Nephron (organoid): Measurements from ENCODE around the gene CCDC175.

Source experiments
- H3K27ac Mint-ChIP-seq, 3 experiments: 2 replicates each; pipeline ENCODE4 v1.8.0; 2020; ENCODE audit warnings: mixed read lengths in 3 of 3, mild to moderate bottlenecking in 2 of 3, moderate library complexity in 1 of 3
- H3K27me3 Mint-ChIP-seq: 2 replicates; pipeline ENCODE4 v1.8.0; 2021; ENCODE audit warnings: low read depth, mild to moderate bottlenecking, moderate library complexity, mixed read lengths
- H3K36me3 Mint-ChIP-seq: 2 replicates; pipeline ENCODE4 v1.8.0; 2020; ENCODE audit warnings: low read depth, mixed read lengths
- H3K4me1 Mint-ChIP-seq: 2 replicates; pipeline ENCODE4 v1.8.0; 2020; ENCODE audit warnings: mixed read lengths
- H3K4me3 Mint-ChIP-seq, 3 experiments: 2 replicates each; pipeline ENCODE4 v1.8.0; 2020; ENCODE audit warnings: mild to moderate bottlenecking in 3 of 3, mixed read lengths in 3 of 3, moderate library complexity in 2 of 3
- H3K9me3 Mint-ChIP-seq: 2 replicates; pipeline ENCODE4 v1.8.0; 2020; ENCODE audit warnings: mixed read lengths
- TF ChIP-seq, protein P1 (sequence below), 3 experiments: fragments of 200-600 bp; sonication (generic); IDR thresholded peaks; one replicate each; pipeline ENCODE4 v1.5.0; 2021; ENCODE audit warnings: antibody characterized with exemption in 3 of 3; ENCODE audit not compliant: unreplicated experiment in 3 of 3

The CCDC175 gene

DNA sequence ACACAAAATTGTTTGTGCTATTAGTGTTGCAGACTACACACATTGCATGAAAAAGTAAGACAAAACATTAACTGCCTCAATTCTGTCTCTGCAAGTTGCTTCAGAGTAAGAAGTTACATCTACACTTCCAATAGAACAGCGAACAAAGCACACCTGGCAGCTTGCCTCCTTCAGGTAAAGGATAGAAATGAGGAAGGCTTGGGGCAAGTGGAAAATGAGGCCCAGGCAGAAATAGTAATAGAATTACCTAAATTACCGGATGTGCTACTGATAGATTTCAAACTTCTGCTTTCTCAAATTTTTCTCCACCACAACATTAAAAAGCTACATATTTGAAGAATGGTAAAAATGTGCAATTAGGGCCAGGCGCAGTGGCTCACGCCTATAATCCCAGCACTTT, 37.7 kb downstream of the CCDC175 start:
- TF ChIP-seq, protein P1, sequence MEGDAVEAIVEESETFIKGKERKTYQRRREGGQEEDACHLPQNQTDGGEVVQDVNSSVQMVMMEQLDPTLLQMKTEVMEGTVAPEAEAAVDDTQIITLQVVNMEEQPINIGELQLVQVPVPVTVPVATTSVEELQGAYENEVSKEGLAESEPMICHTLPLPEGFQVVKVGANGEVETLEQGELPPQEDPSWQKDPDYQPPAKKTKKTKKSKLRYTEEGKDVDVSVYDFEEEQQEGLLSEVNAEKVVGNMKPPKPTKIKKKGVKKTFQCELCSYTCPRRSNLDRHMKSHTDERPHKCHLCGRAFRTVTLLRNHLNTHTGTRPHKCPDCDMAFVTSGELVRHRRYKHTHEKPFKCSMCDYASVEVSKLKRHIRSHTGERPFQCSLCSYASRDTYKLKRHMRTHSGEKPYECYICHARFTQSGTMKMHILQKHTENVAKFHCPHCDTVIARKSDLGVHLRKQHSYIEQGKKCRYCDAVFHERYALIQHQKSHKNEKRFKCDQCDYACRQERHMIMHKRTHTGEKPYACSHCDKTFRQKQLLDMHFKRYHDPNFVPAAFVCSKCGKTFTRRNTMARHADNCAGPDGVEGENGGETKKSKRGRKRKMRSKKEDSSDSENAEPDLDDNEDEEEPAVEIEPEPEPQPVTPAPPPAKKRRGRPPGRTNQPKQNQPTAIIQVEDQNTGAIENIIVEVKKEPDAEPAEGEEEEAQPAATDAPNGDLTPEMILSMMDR (IDR thresholded peaks at IDR 0.05; ENCODE audit: unreplicated experiment in 3 of 3) = no peak
- Mint-ChIP-seq H3K27me3 (no peaks in the 10 kb centered on the region), H3K9me3 (no peaks in the 10 kb centered on the region), H3K27ac (no peak overlapping the region), H3K4me3 (no peak overlapping the region), H3K4me1 (no peaks in the 10 kb centered on the region), H3K36me3 (no peaks in the 10 kb centered on the region)

DNA sequence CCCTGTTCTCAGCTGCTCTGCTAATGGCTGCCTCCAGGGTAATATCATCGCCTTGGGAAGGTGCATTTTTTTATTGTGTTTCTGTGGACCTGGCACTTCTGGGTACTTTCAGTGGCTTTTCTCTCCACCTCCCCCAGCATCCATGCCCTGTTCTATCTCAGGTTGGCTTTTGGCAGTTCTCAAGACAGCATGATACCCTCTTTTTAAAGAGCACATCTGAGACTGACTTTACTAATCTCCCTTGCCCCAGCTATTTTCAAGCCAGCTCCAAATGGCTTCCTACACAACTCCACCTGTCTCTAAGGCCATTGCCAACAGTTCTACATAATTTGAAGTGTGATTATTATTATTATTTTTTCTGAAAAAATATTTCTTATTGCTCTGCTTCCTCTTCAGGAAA, 39.1 kb downstream of the CCDC175 start:
- Mint-ChIP-seq H3K27me3 (peaks cover 3% of the 10 kb centered on the region), H3K36me3 (no peaks in the 10 kb centered on the region), H3K9me3 (no peaks in the 10 kb centered on the region), H3K4me1 (no peaks in the 10 kb centered on the region), H3K27ac (no peak overlapping the region), H3K4me3 (no peak overlapping the region)
- TF ChIP-seq, protein P1 (IDR thresholded peaks at IDR 0.05; ENCODE audit: unreplicated experiment in 3 of 3) = no peak

DNA sequence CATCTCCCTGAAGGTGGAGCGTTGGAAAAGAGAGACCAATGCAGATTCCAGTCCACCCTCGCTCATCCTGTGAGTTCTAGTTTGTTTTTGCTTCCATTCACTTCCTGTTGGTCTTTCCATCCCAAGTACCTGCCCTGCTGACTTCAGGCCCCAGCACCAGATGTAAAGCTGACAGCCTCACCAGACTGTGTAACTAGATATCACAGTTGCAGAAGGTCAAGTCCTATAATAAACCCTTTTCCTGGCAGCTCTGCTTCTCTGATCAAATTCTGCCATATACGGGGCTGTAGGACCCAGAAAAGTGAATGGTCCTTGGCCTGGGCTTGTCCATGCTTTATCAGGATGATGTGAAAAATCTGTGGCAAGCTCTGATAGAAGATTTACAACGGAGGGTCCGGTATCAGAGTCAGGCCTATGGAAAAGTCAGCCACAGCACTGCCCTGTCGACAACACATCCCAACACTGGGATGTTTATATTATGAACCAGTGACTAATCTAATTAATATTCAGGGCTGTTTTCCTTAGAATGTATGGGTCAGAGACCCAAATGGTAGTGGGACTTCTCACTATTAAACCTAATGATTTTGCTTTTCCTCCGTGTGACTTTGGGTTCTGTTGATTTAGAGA, 42.1 kb downstream of the CCDC175 start:
- no peaks in the 10 kb centered on the region for H3K4me1 Mint-ChIP-seq
- H3K4me3 Mint-ChIP-seq = no peak overlapping the region
- H3K9me3 Mint-ChIP-seq = peaks cover 4% of the 10 kb centered on the region
- H3K27me3 Mint-ChIP-seq = peaks cover 3% of the 10 kb centered on the region
- H3K27ac Mint-ChIP-seq = peak overlapping the region in 1 of 3 experiments; percentile 34
- TF ChIP-seq, protein P1 (IDR thresholded peaks at IDR 0.05; ENCODE audit: unreplicated experiment in 3 of 3) = no peak
- H3K36me3 Mint-ChIP-seq = no peaks in the 10 kb centered on the region

DNA sequence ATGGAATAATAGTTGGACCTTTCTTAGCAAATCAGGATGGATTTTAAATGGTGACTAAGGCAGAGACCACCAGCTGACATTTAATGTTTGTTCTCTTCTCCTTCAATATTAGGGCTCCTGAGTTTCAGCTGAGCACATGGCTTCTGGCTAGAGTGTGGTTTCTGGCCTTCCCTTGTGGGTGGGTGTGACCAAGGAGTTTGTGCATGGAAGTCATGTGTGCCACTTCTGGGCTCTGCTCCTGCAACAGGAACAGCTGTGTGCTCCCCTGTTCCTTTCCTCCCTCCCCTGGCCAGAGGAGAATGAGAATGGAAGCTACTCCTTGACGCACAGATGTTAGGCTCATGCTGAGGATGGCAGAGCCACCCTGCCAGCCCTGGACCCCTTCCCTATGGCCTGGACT, 44.2 kb downstream of the CCDC175 start:
- H3K9me3 Mint-ChIP-seq = peaks cover 16% of the 10 kb centered on the region
- no peak overlapping the region for H3K27ac Mint-ChIP-seq
- no peaks in the 10 kb centered on the region for H3K36me3 Mint-ChIP-seq
- no peaks in the 10 kb centered on the region for H3K4me1 Mint-ChIP-seq
- TF ChIP-seq, protein P1 (IDR thresholded peaks at IDR 0.05; ENCODE audit: unreplicated experiment in 3 of 3) = no peak
- H3K4me3 Mint-ChIP-seq = no peak overlapping the region
- peaks cover 3% of the 10 kb centered on the region for H3K27me3 Mint-ChIP-seq

DNA sequence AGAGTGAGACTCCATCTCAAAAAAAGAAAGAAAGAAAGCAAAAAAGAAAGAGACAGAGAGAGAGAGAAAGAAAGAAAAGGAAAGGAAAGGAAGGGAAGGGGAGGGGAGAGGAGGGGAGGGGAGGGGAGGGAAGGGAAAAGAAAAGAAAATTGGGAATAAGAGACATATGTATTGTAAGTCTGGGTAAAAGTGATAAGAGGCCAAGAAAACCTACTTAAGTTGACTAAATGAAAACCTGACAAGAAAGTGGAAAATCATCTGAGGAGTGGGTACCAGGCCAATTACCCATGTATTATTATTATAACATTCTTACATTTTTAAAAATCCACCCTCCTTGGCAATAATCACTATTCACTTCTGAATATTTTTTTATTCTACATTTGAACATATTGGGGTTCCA, 46.3 kb downstream of the CCDC175 start:
- peaks cover 16% of the 10 kb centered on the region for H3K9me3 Mint-ChIP-seq
- H3K4me1 Mint-ChIP-seq = no peaks in the 10 kb centered on the region
- peaks cover 3% of the 10 kb centered on the region for H3K27me3 Mint-ChIP-seq
- H3K36me3 Mint-ChIP-seq = no peaks in the 10 kb centered on the region
- no peak overlapping the region for H3K27ac Mint-ChIP-seq
- TF ChIP-seq, protein P1 (IDR thresholded peaks at IDR 0.05; ENCODE audit: unreplicated experiment in 3 of 3) = no peak
- no peak overlapping the region for H3K4me3 Mint-ChIP-seq

DNA sequence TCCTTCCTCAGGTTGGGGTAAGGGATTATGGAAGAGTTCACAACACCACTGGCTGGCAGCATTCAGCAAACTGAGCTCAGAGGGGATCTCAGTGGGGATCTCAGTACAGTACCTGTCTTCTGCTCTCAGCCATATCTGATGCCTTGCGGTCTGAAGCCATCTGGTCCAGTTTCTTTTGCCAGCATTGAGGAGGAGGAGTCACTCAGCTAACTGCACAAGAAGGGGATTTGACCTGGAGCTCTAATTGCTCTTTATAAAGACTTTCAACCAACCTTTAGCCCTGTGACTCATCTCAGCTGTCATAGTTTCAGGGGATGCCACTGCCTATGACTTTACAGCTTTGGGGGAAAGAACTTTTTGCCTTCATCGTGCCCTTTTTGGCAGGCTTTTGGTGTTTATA, 47.4 kb downstream of the CCDC175 start:
- no peaks in the 10 kb centered on the region for H3K4me1 Mint-ChIP-seq
- peaks cover 16% of the 10 kb centered on the region for H3K9me3 Mint-ChIP-seq

More for the DNA sequence above, 47.4 kb downstream of the CCDC175 start:
- TF ChIP-seq, protein P1 (IDR thresholded peaks at IDR 0.05; ENCODE audit: unreplicated experiment in 3 of 3) = no peak
- H3K36me3 Mint-ChIP-seq = no peaks in the 10 kb centered on the region
- H3K27me3 Mint-ChIP-seq = peaks cover 3% of the 10 kb centered on the region
- no peak overlapping the region for H3K27ac Mint-ChIP-seq
- no peak overlapping the region for H3K4me3 Mint-ChIP-seq
